ENCODE measurements around the gene ATP6V0A1. TPM values are rescaled to one million over a fixed set of nuclear protein-coding genes. Genes with fewer than 3 reads are reported as not detected.
A peak's percentile ranks its signal among the peaks of the same experiment; 100 is the strongest.

The ATP6V0A1 gene
- polyA plus RNA-seq, 4 donors = 38.7 to 125 (median 69.2) TPM

DNA sequence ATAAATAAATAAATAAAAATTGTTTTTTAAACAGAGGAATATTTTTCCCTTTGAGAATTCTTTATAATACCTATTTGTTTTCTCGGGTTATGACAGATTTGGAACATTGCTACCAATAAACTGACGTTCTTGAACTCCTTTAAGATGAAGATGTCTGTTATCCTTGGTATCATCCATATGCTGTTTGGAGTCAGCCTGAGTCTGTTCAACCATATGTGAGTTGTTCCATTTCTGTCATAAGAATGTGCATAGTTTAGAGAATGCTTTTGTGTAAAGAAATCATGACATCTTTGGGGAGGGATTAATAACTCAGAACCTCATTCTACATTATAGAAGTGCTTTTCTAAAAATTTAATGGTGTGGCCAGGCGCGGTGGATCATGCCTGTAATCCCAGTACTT, 40.1 kb downstream of the ATP6V0A1 start:
- DNase-seq (no peak), FAIRE-seq (no peak)
- no peaks in the 10 kb centered on the region for H3K4me1 ChIP-seq (ENCODE audit: control insufficient read depth in 3 of 3, insufficient read depth in 2 of 3, low read depth in 1 of 3, low read length in 2 of 3)
- WGBS, 3 donors = 92 to 97% (median 93%) methylated on average over 4 of the region's 4 CpGs
- H3K36me3 ChIP-seq (ENCODE audit: control insufficient read depth in 3 of 3, insufficient read depth in 2 of 3, low read depth in 1 of 3, low read length in 3 of 3) = peaks cover 14 to 61% (median 15%) of the 10 kb centered on the region in 3 donors
- no peaks in the 10 kb centered on the region for H3K9me3 ChIP-seq (ENCODE audit: control insufficient read depth in 2 of 2, insufficient read depth in 1 of 2, low read depth in 1 of 2, low read length in 1 of 2)
- no peaks in the 10 kb centered on the region for H3K27me3 ChIP-seq (ENCODE audit: control insufficient read depth in 3 of 3, insufficient read depth in 3 of 3, low read length in 3 of 3)
- no peak overlapping the region for H3K4me3 ChIP-seq (ENCODE audit: low read depth in 1 of 3, low read length in 3 of 3)
- H3K27ac ChIP-seq (ENCODE audit: low read depth in 1 of 3, low read length in 2 of 3) = no peak overlapping the region

DNA sequence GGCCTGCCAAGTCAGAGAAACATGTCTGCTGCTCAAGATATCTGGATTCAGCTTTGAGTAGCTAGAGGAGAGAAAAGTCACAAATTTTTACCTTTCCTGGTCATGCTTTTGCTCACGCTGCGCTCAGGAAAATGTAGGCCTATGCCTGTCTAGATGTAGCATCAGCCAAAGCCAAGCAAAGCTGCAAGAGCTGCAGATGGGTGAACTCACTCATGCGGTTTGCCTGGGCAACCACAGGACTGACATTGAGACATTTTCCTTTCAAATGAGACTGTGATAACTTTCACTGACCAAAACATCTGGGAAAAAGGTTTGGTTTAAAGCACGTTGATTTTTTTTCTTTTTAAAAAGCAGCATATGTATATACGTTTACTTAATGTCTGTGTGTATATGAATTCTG, 43.4 kb downstream of the ATP6V0A1 start:
- DNase-seq = no peak
- FAIRE-seq = no peak
- H3K9me3 ChIP-seq (ENCODE audit: control insufficient read depth in 2 of 2, insufficient read depth in 1 of 2, low read depth in 1 of 2, low read length in 1 of 2) = no peaks in the 10 kb centered on the region
- no peak overlapping the region for H3K27ac ChIP-seq (ENCODE audit: low read depth in 1 of 3, low read length in 2 of 3)
- no peaks in the 10 kb centered on the region for H3K27me3 ChIP-seq (ENCODE audit: control insufficient read depth in 3 of 3, insufficient read depth in 3 of 3, low read length in 3 of 3)
- WGBS, 3 donors = 87 to 94% (median 91%) methylated on average over 5 of the region's 5 CpGs
- H3K36me3 ChIP-seq (ENCODE audit: control insufficient read depth in 3 of 3, insufficient read depth in 2 of 3, low read depth in 1 of 3, low read length in 3 of 3) = peaks cover 5 to 61% (median 14%) of the 10 kb centered on the region in 3 donors
- no peak overlapping the region for H3K4me3 ChIP-seq (ENCODE audit: low read depth in 1 of 3, low read length in 3 of 3)
- no peaks in the 10 kb centered on the region for H3K4me1 ChIP-seq (ENCODE audit: control insufficient read depth in 3 of 3, insufficient read depth in 2 of 3, low read depth in 1 of 3, low read length in 2 of 3)

DNA sequence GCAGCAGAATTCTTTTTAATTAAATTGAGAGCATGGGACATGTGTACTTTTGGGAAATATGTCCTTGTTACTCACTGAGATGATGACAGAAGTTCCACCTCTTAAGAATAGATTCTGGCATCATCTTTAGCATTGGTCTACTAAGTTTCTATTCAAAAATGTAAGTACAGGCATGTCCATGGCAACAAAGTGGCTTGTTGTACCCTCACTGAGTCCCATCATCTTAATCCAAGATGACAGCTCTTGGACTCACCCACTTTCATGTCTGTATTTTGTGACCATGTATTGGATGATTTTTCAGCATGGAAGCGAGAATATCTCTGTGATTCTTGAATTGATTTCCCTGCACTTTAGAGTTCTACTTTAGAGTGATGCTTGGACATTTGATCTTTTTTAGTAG, 44.2 kb downstream of the ATP6V0A1 start:
- 88 to 97% (median 93%) methylated on average over 1 of the region's 1 CpG for WGBS, 3 donors
- Histone ChIP-seq H3K4me3 (ENCODE audit: low read depth in 1 of 3, low read length in 3 of 3) (no peak overlapping the region), H3K9me3 (ENCODE audit: control insufficient read depth in 2 of 2, insufficient read depth in 1 of 2, low read depth in 1 of 2, low read length in 1 of 2) (no peaks in the 10 kb centered on the region), H3K27ac (ENCODE audit: low read depth in 1 of 3, low read length in 2 of 3) (no peak overlapping the region), H3K36me3 (ENCODE audit: control insufficient read depth in 3 of 3, insufficient read depth in 2 of 3, low read depth in 1 of 3, low read length in 3 of 3) (peaks cover 9 to 61% (median 16%) of the 10 kb centered on the region in 3 donors), H3K27me3 (ENCODE audit: control insufficient read depth in 3 of 3, insufficient read depth in 3 of 3, low read length in 3 of 3) (no peaks in the 10 kb centered on the region), H3K4me1 (ENCODE audit: control insufficient read depth in 3 of 3, insufficient read depth in 2 of 3, low read depth in 1 of 3, low read length in 2 of 3) (no peaks in the 10 kb centered on the region)
- FAIRE-seq (no peak), DNase-seq (no peak)

DNA sequence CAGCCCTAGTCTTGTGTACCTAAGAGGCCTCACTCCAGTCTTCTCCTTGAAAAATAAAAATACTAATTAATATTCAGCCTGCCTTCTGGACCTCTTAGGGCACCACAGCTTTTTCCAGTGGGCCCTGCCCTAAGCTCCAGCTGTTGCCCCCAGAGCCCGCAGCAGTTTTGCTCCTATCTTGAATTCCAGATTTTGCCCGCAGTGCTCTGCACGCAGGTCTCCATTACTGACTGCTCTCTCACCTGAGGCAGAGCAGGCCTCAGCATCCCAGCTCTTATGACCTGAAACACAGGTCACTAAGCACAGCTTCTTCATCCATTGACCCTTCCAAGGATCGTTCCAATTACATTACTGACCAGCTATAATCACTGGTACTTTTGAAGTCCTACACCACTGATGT, 49.0 kb downstream of the ATP6V0A1 start:
- no peaks in the 10 kb centered on the region for H3K27me3 ChIP-seq (ENCODE audit: control insufficient read depth in 3 of 3, insufficient read depth in 3 of 3, low read length in 3 of 3)
- peaks cover 4 to 77% (median 15%) of the 10 kb centered on the region in 3 donors for H3K36me3 ChIP-seq (ENCODE audit: control insufficient read depth in 3 of 3, insufficient read depth in 2 of 3, low read depth in 1 of 3, low read length in 3 of 3)
- no peaks in the 10 kb centered on the region for H3K9me3 ChIP-seq (ENCODE audit: control insufficient read depth in 2 of 2, insufficient read depth in 1 of 2, low read depth in 1 of 2, low read length in 1 of 2)
- no peak for DNase-seq
- FAIRE-seq = no peak
- peaks cover 0 to 12% (median 0%) of the 10 kb centered on the region in 3 donors for H3K4me1 ChIP-seq (ENCODE audit: control insufficient read depth in 3 of 3, insufficient read depth in 2 of 3, low read depth in 1 of 3, low read length in 2 of 3)
- no peak overlapping the region for H3K4me3 ChIP-seq (ENCODE audit: low read depth in 1 of 3, low read length in 3 of 3)
- no peak overlapping the region for H3K27ac ChIP-seq (ENCODE audit: low read depth in 1 of 3, low read length in 2 of 3)
- WGBS, 3 donors = 95 to 97% (median 96%) methylated on average over 4 of the region's 4 CpGs

GRCh38 chr17:42508426-42509165, 49.9 kb downstream of the ATP6V0A1 start:
- no peak for FAIRE-seq
- Histone ChIP-seq H3K9me3 (ENCODE audit: control insufficient read depth in 2 of 2, insufficient read depth in 1 of 2, low read depth in 1 of 2, low read length in 1 of 2) (no peaks in the 10 kb centered on the region), H3K4me3 (ENCODE audit: low read depth in 1 of 3, low read length in 3 of 3) (no peak overlapping the region), H3K4me1 (ENCODE audit: control insufficient read depth in 3 of 3, insufficient read depth in 2 of 3, low read depth in 1 of 3, low read length in 2 of 3) (peaks cover 0 to 20% (median 0%) of the 10 kb centered on the region in 3 donors), H3K27ac (ENCODE audit: low read depth in 1 of 3, low read length in 2 of 3) (no peak overlapping the region), H3K36me3 (ENCODE audit: control insufficient read depth in 3 of 3, insufficient read depth in 2 of 3, low read depth in 1 of 3, low read length in 3 of 3) (peaks cover 4 to 81% (median 15%) of the 10 kb centered on the region in 3 donors), H3K27me3 (ENCODE audit: control insufficient read depth in 3 of 3, insufficient read depth in 3 of 3, low read length in 3 of 3) (no peaks in the 10 kb centered on the region)
- 76 to 81% (median 81%) methylated on average over 12 of the region's 12 CpGs for WGBS, 3 donors
- no peak for DNase-seq

DNA sequence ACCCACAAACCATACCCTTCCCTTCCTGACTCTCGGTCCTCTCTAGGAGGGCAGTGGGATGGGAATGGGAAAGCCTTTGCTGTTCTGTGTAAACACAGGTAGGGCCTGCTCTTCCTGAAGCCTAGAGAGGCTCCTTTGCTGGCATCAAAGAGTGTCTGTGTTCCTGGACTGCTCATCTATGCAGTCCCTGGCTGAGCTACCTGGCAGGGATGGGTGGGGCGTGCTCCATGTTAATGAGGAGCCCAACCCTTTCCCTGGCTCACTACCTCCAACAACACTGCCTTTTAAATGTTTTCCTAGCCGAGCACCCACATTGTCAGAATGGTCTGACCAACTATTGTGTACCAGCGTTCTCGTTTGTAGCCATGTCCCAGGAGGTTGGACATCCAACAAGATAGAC, 50.7 kb downstream of the ATP6V0A1 start:
- Histone ChIP-seq H3K36me3 (ENCODE audit: control insufficient read depth in 3 of 3, insufficient read depth in 2 of 3, low read depth in 1 of 3, low read length in 3 of 3) (peaks cover 4 to 87% (median 11%) of the 10 kb centered on the region in 3 donors), H3K27me3 (ENCODE audit: control insufficient read depth in 3 of 3, insufficient read depth in 3 of 3, low read length in 3 of 3) (no peaks in the 10 kb centered on the region), H3K9me3 (ENCODE audit: control insufficient read depth in 2 of 2, insufficient read depth in 1 of 2, low read depth in 1 of 2, low read length in 1 of 2) (no peaks in the 10 kb centered on the region), H3K27ac (ENCODE audit: low read depth in 1 of 3, low read length in 2 of 3) (no peak overlapping the region), H3K4me3 (ENCODE audit: low read depth in 1 of 3, low read length in 3 of 3) (no peak overlapping the region), H3K4me1 (ENCODE audit: control insufficient read depth in 3 of 3, insufficient read depth in 2 of 3, low read depth in 1 of 3, low read length in 2 of 3) (peaks cover 0 to 28% (median 0%) of the 10 kb centered on the region in 3 donors)
- WGBS, 3 donors = 82 to 96% (median 87%) methylated on average over 5 of the region's 5 CpGs
- FAIRE-seq (no peak), DNase-seq (no peak)

DNA sequence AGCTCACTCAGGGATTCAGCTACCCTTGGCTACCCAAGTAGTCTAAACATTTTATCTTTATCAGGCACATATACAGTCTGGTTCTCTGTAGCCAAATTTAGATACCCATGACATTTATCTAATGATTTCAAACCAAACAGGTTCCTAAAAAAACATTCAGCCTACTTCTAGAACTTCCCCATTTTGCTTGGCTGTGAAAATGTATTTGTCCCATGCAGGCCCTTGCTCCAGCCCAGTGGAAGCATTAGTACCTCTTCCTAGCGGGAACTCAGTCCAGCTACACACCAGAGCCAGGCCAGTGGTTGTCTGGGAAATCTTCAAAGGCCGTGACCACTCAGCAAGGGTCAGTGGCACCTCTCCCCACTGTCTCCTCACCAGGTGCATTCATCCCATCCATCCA, 51.2 kb downstream of the ATP6V0A1 start:
- Histone ChIP-seq H3K4me1 (ENCODE audit: control insufficient read depth in 3 of 3, insufficient read depth in 2 of 3, low read depth in 1 of 3, low read length in 2 of 3) (peaks cover 0 to 33% (median 0%) of the 10 kb centered on the region in 3 donors), H3K36me3 (ENCODE audit: control insufficient read depth in 3 of 3, insufficient read depth in 2 of 3, low read depth in 1 of 3, low read length in 3 of 3) (peaks cover 4 to 87% (median 10%) of the 10 kb centered on the region in 3 donors)
- no peak for DNase-seq

DNA sequence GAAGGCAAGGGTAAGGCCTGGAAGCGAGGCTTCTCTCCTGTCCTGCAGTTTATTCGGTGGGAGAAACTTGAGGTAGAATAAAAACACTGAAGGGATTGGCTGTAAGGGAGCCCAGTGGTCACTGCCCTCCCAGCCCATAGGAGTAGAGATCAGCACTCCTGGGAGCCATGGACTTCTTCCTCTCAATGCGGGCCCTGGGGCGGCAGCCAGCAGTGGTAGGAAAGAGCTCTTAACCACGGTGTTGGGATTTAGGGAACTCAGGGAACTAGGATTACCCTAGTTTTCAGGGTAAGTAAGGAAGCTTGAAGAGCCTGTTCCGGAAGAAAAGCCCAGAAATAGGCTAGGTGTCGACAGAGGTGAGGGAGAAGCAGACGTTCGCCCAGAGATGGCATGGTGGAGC, 53.6 kb downstream of the ATP6V0A1 start:
- peak overlapping the region in 2 of 3 donors; percentile 9 to 73 for H3K27ac ChIP-seq (ENCODE audit: low read depth in 1 of 3, low read length in 2 of 3)
- peaks cover 4 to 95% (median 10%) of the 10 kb centered on the region in 3 donors for H3K36me3 ChIP-seq (ENCODE audit: control insufficient read depth in 3 of 3, insufficient read depth in 2 of 3, low read depth in 1 of 3, low read length in 3 of 3)
- no peaks in the 10 kb centered on the region for H3K27me3 ChIP-seq (ENCODE audit: control insufficient read depth in 3 of 3, insufficient read depth in 3 of 3, low read length in 3 of 3)
- H3K9me3 ChIP-seq (ENCODE audit: control insufficient read depth in 2 of 2, insufficient read depth in 1 of 2, low read depth in 1 of 2, low read length in 1 of 2) = no peaks in the 10 kb centered on the region
- no peak overlapping the region for H3K4me3 ChIP-seq (ENCODE audit: low read depth in 1 of 3, low read length in 3 of 3)
- WGBS, 3 donors = 73 to 86% (median 83%) methylated on average over 9 of the region's 9 CpGs
- FAIRE-seq (no peak), DNase-seq (no peak)
- H3K4me1 ChIP-seq (ENCODE audit: control insufficient read depth in 3 of 3, insufficient read depth in 2 of 3, low read depth in 1 of 3, low read length in 2 of 3) = peaks cover 0 to 40% (median under 1%) of the 10 kb centered on the region in 3 donors

More for the DNA sequence above, 51.2 kb downstream of the ATP6V0A1 start:
- no peak for FAIRE-seq
- Histone ChIP-seq H3K27me3 (ENCODE audit: control insufficient read depth in 3 of 3, insufficient read depth in 3 of 3, low read length in 3 of 3) (no peaks in the 10 kb centered on the region), H3K4me3 (ENCODE audit: low read depth in 1 of 3, low read length in 3 of 3) (no peak overlapping the region), H3K27ac (ENCODE audit: low read depth in 1 of 3, low read length in 2 of 3) (no peak overlapping the region), H3K9me3 (ENCODE audit: control insufficient read depth in 2 of 2, insufficient read depth in 1 of 2, low read depth in 1 of 2, low read length in 1 of 2) (no peaks in the 10 kb centered on the region)
- 86 to 94% (median 93%) methylated on average over 2 of the region's 2 CpGs for WGBS, 3 donors

Measured in small intestine (tissue), 7 donors.